Loucy (cell line): ENCODE results near the gene ELMO1.

ENCODE experiments used
- H2AFZ ChIP-seq: fragments of 200-600 bp; sonication (generic); 2 replicates; pipeline ENCODE4 v1.6.0; 2016; ENCODE audit warnings: antibody characterized with exemption, mild to moderate bottlenecking, low read length, moderate library complexity
- H3F3A ChIP-seq: fragments of 200-600 bp; 2 replicates; pipeline ENCODE4 v1.6.0; 2016; ENCODE audit warnings: antibody characterized with exemption, low read depth, mild to moderate bottlenecking
- H3K27me3 ChIP-seq: fragments of 200-600 bp; sonication (generic); 2 replicates; pipeline ENCODE4 v1.6.1; 2014; ENCODE audit warnings: low read length, mild to moderate bottlenecking; ENCODE audit not compliant: insufficient read depth, poor library complexity, severe bottlenecking
- H3K36me3 ChIP-seq: fragments of 200-600 bp; sonication (generic); 2 replicates; pipeline ENCODE4 v1.6.1; 2016; ENCODE audit warnings: low read length; ENCODE audit not compliant: insufficient read depth
- H3K4me1 ChIP-seq: fragments of 200-600 bp; sonication (generic); 2 replicates; pipeline ENCODE4 v1.5.1; 2014; ENCODE audit warnings: low read length, mild to moderate bottlenecking; ENCODE audit not compliant: insufficient read depth, poor library complexity, severe bottlenecking
- H3K4me2 ChIP-seq: fragments of 200-600 bp; sonication (generic); 2 replicates; pipeline ENCODE4 v1.6.0; 2014; ENCODE audit warnings: antibody characterized with exemption, low read length, low read depth, mild to moderate bottlenecking; ENCODE audit not compliant: poor library complexity, severe bottlenecking
- H3K4me3 ChIP-seq: fragments of 200-600 bp; sonication (generic); 2 replicates; pipeline ENCODE4 v1.5.1; 2014; ENCODE audit warnings: low read length, mild to moderate bottlenecking, mixed read lengths; ENCODE audit not compliant: poor library complexity, severe bottlenecking
- H3K79me2 ChIP-seq: fragments of 200-600 bp; sonication (generic); 2 replicates; pipeline ENCODE4 v1.6.1; 2014; ENCODE audit warnings: low read length; ENCODE audit not compliant: insufficient read depth
- H3K9ac ChIP-seq: fragments of 200-600 bp; sonication (generic); 2 replicates; pipeline ENCODE4 v1.6.0; 2014; ENCODE audit warnings: mild to moderate bottlenecking, low read depth, low read length, moderate library complexity; ENCODE audit not compliant: poor library complexity, severe bottlenecking
- H3K9me2 ChIP-seq: fragments of 200-600 bp; sonication (generic); replicated peaks from 2 replicates; pipeline ENCODE4 v1.6.1; 2016; ENCODE audit warnings: low read depth, low read length, mixed read lengths
- H3K9me3 ChIP-seq: fragments of 200-600 bp; sonication (generic); 2 replicates; pipeline ENCODE4 v1.6.1; 2014; ENCODE audit warnings: mild to moderate bottlenecking, antibody characterized with exemption, low read length, low read depth; ENCODE audit not compliant: insufficient read depth
- H4K20me1 ChIP-seq: fragments of 200-600 bp; sonication (generic); 2 replicates; pipeline ENCODE4 v1.6.0; 2014; ENCODE audit warnings: antibody characterized with exemption, low read length, mild to moderate bottlenecking; ENCODE audit not compliant: insufficient read depth, poor library complexity, severe bottlenecking
- CTCF ChIP-seq: fragments of 200-600 bp; sonication (generic); conservative IDR thresholded peaks from 2 replicates; pipeline ENCODE4 v1.5.1; 2014; ENCODE audit warnings: mild to moderate bottlenecking, antibody characterized with exemption, low read length
- EZH2phosphoT487 ChIP-seq: fragments of 200-600 bp; IDR thresholded peaks from 2 replicates; pipeline ENCODE4 v1.6.1; 2018; ENCODE audit warnings: antibody characterized with exemption, mild to moderate bottlenecking, moderate library complexity, borderline replicate concordance

The ELMO1 gene

GRCh38 chr7:37160656-37161055 is 288.0 kb downstream of the ELMO1 start:
- Histone ChIP-seq H3K9me2 (no peaks in the 10 kb centered on the region), H3F3A (no peaks in the 10 kb centered on the region), H3K9me3 (peaks cover 3% of the 10 kb centered on the region; the same call in 1 of the 2 replicates), H3K27me3 (no peaks in the 10 kb centered on the region), H3K36me3 (peaks cover 5% of the 10 kb centered on the region; the same call in 1 of the 2 replicates), H3K9ac (no peak overlapping the region), H3K4me2 (no peak overlapping the region), H3K79me2 (no peaks in the 10 kb centered on the region), H3K4me1 (no peaks in the 10 kb centered on the region), H3K4me3 (no peak overlapping the region), H4K20me1 (no peaks in the 10 kb centered on the region), H2AFZ (no peak overlapping the region)
- TF ChIP-seq CTCF: no peak
- no peak for TF ChIP-seq EZH2phosphoT487

GRCh38 chr7:37153376-37153775 is 295.3 kb downstream of the ELMO1 start:
- no peak overlapping the region for H3K4me3 ChIP-seq
- no peaks in the 10 kb centered on the region for H3K9me2 ChIP-seq
- TF ChIP-seq EZH2phosphoT487: no peak
- TF ChIP-seq CTCF: no peak
- no peaks in the 10 kb centered on the region for H3K4me1 ChIP-seq
- H3F3A ChIP-seq: no peaks in the 10 kb centered on the region
- no peaks in the 10 kb centered on the region for H4K20me1 ChIP-seq
- no peak overlapping the region for H2AFZ ChIP-seq
- H3K4me2 ChIP-seq: no peak overlapping the region
- H3K9ac ChIP-seq: no peak overlapping the region
- peaks cover 20% of the 10 kb centered on the region; the same call in 1 of the 2 replicates for H3K36me3 ChIP-seq
- H3K27me3 ChIP-seq: no peaks in the 10 kb centered on the region
- no peaks in the 10 kb centered on the region for H3K9me3 ChIP-seq
- H3K79me2 ChIP-seq: no peaks in the 10 kb centered on the region

- TF ChIP-seq CTCF: no peak
- no peak for TF ChIP-seq EZH2phosphoT487
- no peak overlapping the region for H3K4me2 ChIP-seq
- H3K79me2 ChIP-seq: no peaks in the 10 kb centered on the region
- no peak overlapping the region for H3K4me3 ChIP-seq
- H3K9ac ChIP-seq: no peak overlapping the region
- no peaks in the 10 kb centered on the region for H3K9me2 ChIP-seq
- H4K20me1 ChIP-seq: no peaks in the 10 kb centered on the region
- peaks cover 20% of the 10 kb centered on the region; the same call in 1 of the 2 replicates for H3K36me3 ChIP-seq
- H2AFZ ChIP-seq: no peak overlapping the region
- H3K9me3 ChIP-seq: no peaks in the 10 kb centered on the region
- H3K4me1 ChIP-seq: no peaks in the 10 kb centered on the region
- H3F3A ChIP-seq: no peaks in the 10 kb centered on the region
- H3K27me3 ChIP-seq: no peaks in the 10 kb centered on the region
Measured at GRCh38 chr7:37151741-37152413, 296.8 kb downstream of the ELMO1 start.
